GM18499 (cell line): ENCODE results near the gene CTPS2.
"Not testable (repeated sequence)": the region's sequence is repeated elsewhere in the genome, so short reads cannot be mapped to it uniquely, and the experiment has no call there.

ENCODE experiments used
- ATAC-seq: cut with Tn5 transposase; IDR thresholded peaks from one replicate; pipeline ENCODE4 v1.9.1; 2021; ENCODE audit warnings: moderate number of reproducible peaks; ENCODE audit not compliant: insufficient read depth, unreplicated experiment

The CTPS2 gene

DNA sequence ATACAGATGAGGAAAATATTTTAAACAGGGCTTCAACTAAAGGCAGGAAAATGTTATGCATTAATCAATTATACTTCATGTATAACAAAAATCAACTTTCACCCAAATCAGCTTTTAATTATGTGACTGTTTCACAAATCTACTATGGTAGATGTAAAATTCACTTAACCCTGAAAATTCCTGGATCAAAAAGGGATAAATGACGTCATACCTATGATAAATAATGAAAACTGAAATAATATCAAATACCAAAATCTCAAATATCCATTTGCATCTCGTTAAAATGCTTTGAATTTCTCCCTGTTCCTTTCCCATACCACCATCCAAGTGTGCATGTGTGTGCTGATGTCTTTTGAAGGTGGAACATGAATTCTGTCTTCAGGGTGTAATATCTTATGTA, 51.0 kb downstream of the CTPS2 start:
- ATAC-seq = no peak

DNA sequence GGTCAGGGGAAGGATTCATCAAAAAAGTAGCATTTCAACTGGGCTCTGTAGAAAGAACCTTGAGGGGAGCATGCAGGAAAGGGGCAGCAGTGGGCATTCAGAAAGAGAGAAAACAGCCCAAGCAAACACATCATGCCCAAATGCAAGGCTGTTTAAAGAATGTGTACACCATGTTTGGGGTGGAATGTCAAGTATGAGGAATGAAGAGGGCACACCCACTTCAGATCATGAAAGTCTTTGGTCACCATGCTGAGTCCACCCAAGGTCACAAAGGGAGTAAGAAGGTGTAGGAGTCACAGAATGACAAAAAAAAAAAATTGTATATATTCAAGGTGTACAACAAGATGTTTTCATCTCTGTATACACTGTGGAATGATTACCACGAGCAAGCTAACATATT, 53.1 kb downstream of the CTPS2 start:
- no peak for ATAC-seq

- ATAC-seq = no peak
These were observed 54.2 kb downstream of the CTPS2 start for GRCh38 chrX:16658284-16658683.

DNA sequence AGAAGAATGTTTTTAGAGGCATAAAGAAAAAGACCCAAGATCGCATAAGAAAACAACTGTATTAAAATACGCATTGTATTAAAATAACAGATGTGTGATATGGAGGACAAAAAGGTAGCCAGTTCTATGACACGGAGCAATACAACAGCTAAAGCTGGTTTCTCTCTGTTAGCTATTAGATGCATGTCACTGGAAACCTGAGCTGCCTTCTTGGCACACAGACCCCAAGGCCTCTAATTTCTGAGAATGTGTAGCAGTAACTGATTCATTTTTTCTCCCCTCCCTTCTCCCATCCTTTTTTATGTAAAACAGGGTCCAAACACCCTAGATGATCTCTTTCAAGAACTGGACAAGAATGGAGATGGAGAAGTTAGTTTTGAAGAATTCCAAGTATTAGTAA, 58.4 kb downstream of the CTPS2 start:
- no peak for ATAC-seq

DNA sequence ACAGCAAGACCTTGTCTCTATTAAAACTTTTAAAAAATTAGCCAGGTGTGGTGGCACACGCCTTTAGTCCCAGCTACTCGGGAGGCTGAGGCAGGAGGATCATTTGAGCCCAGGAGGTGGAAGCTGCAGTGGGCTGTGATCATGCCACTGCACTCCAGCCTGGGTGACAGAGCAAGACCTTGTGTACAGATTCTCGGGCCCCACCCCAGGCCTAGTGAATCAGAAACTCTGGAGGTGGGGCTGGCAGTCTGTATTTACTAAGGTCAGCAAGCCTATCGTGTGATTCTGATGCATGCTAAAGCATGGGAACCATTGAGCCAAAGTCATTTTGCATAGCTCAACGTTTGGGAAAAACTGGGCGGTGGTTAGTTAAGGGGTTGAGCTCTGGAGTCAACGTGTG, 59.0 kb downstream of the CTPS2 start:
- no peak for ATAC-seq

- no peak for ATAC-seq
These were observed 61.0 kb downstream of the CTPS2 start for GRCh38 chrX:16651391-16652024.

- no peak for ATAC-seq
These were observed 62.6 kb downstream of the CTPS2 start, which contains the start of gene S100G for GRCh38 chrX:16649858-16650257. S100G (plus strand) TSS chrX:16650158; CDS start chrX:16651007, 849 bp downstream.

DNA sequence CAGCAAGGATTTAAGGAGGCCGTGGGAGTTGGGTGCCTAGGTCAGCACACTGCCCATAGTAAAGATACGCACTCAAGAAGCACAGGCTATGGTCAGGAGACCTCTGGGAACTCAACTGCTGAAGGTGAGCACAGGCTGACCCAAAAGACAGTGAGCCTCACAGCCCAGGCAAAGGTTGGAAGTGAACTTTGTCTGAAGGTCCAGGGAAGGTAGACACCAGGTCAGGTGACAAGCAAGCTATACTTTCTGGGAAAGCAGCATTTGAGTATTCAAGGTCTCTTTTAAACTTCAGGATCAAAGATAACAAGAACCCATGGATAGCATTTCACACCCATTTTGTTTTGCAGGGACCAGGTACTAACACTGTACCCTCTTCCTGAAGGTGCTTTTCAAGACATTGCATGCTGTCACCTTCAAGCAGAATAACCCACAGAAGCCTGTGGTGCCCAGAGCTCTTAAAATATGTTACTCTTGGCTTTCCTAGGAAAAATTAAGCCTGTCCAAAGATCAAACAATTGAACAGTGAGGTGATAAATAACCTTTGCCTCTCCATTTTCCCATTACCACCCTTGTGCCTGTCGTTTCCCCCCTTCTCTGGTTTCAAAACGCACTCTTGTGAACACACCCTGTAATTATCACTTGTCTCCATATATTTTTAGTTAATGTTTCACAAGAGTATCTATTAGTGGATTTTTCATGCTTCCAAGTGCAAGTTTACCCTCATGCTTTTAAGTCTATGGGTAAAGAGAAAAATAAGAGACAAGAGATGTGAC, 65.9 kb downstream of the CTPS2 start:
- ATAC-seq = no peak

GRCh38 chrX:16643176-16643575, 69.3 kb downstream of the CTPS2 start:
- ATAC-seq = no peak

DNA sequence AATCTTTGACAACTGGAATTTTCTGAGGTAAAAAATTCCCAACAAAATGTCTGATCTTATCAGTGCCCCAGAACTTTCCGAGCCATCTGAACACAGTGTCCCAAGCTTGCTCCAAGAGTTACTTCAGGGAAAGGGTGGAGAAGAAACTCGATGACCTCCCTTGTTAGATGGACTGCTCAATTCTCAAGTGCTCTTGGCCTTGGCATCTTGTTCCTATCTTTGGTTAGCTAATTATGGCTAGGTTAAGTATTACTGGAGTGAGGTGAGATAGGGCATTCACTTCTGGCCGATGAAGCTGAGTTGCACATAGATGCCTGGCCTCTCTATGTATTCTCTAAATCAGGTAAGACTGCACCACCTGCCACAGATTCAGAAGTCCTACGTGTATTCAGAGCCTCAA, 71.6 kb downstream of the CTPS2 start:
- ATAC-seq = no peak

DNA sequence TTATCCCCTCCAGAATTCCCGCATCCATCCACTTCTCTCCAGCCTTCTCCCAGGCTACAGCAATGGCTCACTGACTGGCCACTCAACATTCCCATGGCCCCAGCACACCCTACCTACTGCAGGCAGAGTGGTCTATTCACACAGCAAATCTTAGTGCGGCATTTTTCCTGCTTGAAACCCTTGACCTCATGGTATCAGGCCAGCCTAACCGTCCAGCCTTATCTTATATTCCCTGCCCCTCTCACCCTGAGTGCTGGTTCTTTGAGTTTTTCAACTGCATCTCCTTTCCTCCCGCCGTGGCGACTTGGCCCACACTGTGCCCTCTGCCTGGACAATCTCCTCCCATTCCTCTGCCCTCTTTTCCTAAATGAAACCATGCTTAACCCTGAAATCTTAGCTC, 72.5 kb downstream of the CTPS2 start:
- no peak for ATAC-seq

DNA sequence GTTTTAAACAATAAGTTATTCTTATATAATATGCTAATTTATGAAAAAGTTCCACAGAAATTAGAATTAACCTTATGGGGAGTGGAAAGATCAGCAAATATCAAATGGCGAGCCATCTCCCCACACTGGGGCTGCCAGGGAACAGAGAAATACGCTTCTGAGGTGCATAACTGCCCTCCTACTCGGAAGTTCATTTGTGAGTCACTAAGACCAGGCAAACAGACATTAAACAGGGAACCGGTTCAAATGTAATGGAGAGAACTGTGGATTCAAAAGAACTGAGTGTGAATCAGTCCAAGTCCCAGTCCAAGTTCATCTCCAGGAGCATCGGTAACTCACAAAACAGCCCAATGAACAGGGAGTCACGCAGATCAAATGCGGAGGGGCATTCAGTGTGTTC, 73.9 kb downstream of the CTPS2 start:
- ATAC-seq = no peak

DNA sequence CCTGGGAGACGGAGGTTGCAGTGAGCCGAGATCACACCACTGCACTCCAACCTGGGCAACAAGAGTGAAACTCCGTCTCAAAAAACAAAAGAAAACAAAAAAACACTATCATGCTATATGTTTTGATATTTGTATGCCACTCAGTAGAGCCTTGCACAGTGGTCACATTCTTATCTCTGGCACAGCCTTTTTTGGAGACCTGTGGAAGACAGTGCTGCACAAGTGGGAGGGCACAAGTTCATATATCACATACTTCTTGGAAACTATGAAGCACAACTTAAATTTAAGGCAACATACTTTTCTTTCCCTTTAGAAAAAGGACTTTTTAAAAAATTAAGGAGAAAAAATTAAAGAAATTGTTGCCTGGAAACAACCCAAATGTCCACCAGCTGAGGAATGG, 76.9 kb downstream of the CTPS2 start:
- no peak for ATAC-seq

DNA sequence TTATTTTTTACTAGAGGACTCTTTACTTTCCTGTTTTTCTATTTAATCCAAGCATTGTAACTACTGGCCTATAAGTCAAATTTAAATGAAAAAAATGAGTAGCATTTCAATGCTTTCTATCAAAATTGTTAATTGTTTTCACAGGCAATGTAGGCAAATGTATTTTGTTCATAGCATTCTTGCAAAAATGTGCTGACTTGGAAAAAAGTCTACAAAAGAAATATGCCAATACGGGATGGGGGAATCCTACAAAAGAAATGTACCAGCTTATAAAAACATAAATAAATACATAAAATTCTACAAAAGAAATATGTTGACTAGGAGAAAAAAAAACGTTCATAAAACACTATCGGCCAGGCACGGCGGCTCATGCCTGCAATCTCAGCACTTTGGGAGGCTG, 77.4 kb downstream of the CTPS2 start:
- ATAC-seq = no peak

GRCh38 chrX:16633754-16634153, 78.7 kb downstream of the CTPS2 start:
- ATAC-seq = no peak

- no peak for ATAC-seq
These were observed 82.6 kb downstream of the CTPS2 start for GRCh38 chrX:16629909-16630308.

DNA sequence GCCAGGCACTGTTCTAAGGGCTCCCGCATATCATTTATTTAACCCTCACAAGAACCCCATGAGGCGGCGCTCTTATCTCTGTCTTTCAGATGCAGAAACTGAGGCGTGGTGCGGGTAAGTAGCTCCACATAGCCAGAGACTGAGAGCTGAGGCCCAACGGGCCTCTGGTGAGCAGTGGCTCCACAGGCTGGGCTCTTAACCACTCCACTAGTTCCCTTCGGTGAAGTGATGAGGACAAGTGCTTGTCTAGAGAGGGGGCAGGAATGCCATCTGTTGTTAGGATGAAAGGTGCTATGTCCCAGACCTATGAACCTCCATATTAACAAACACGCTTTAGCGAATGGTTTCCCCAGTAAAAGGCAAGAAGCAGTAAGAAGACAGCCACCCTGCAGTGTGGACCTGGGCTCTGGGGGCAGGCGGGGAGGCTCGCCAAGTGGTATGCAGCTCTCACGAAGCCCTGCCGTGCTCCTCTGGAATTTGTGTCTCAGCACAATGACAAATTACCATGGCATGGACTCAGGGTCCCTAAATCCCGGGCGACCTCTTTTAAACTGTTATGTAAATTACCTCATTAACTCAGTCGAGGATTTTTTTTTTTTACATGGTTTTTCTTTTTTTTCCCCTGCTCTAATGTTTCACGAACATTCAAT, 83.4 kb downstream of the CTPS2 start:
- no peak for ATAC-seq

DNA sequence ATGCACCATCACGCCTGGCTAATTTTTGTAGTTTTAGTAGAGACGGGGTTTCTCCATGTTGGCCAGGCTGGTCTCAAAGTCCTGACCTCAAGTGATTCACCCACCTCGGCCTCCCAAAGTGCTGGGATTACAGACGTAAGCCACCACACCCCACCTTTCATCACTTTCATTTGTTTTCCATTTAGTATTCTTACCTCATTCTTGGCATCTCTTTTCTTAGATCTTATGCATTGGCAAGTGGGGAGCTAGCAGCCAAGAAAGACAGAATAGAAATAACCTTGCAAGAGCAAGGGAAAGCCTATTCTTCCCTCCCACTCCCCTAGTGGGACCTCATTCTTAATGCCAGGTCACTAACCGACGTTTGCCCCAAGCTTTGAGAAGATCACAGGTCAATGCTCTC, 84.0 kb downstream of the CTPS2 start:
- not testable (repeated sequence) for ATAC-seq

GRCh38 chrX:16619024-16619423, 93.4 kb downstream of the CTPS2 start:
- no peak for ATAC-seq

DNA sequence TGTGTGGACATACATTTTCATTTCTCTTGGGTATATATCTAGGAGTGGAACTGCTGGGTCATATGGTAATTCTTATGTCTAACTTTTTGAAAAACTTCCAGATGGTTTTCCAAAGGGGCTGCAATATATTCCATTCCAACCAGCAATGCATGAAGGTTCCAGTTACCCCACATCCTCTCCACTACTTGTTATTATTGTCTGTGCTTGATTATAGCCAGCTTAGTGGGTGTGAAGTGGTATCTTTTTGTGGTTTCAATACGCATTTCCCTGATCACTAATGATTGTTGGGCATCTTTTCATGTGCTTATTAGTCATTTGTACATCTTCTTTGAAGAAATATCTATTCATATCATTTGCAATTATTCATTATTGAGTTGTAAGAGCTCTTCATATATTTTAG, 94.0 kb downstream of the CTPS2 start:
- no peak for ATAC-seq

DNA sequence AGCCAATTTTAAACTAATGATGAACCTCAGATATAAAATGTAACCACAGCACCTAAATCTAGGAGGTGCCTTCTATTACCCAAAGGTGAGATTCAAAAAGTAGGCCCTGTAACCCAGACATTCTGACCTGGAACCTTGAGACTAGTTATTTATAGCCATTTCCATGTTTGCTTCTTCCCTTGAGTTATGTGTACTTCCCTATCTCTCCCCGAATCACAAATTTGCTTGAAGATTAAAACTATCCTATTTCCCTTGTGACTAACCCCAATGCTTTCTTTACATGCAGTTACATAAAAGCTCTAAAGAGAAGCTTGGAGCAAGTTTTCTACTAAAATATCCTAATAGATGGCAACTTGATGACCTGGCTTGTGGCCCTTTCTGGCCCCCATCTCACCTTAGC, 95.1 kb downstream of the CTPS2 start:
- no peak for ATAC-seq
